HEK293T (cell line): Measurements from ENCODE around the gene PRR5.

Experiments used
- ELF4 ChIP-seq: fragments of 450-650 bp; IDR thresholded peaks from 2 replicates; pipeline ENCODE4 v1.6.1; 2017; ENCODE audit warnings: antibody characterized with exemption
- FOXK2 ChIP-seq: fragments of 450-650 bp; IDR thresholded peaks from 2 replicates; pipeline ENCODE4 v1.6.1; 2016; ENCODE audit warnings: mild to moderate bottlenecking
- NFRKB ChIP-seq: fragments of 450-650 bp; IDR thresholded peaks from 2 replicates; pipeline ENCODE4 v1.6.1; 2016; ENCODE audit warnings: mild to moderate bottlenecking, moderate library complexity
- SP1 ChIP-seq: fragments of 450-650 bp; IDR thresholded peaks from 2 replicates; pipeline ENCODE4 v1.6.1; 2017

- TF ChIP-seq ELF4, result no peak
- TF ChIP-seq SP1, result no peak
- TF ChIP-seq NFRKB, result no peak
- TF ChIP-seq FOXK2, result no peak
Observed at GRCh38 chr22:44731357-44731970, 29.5 kb downstream of the PRR5 start.
